ENCODE results near the gene FBLN2.

- TF ChIP-seq POLR2A (IDR thresholded peaks at IDR 0.05) (no peak), CTCF (IDR thresholded peaks at IDR 0.05) (no peak)
Measured at GRCh38 chr3:13601692-13602080, 52.8 kb downstream of the FBLN2 start.

Measured in suprapubic skin (tissue), 3 donors.